Activated CD4-positive, alpha-beta memory T cell treated with anti-CD3 and anti-CD28 coated beads, Interleukin-2, amount 10 ng/mL, durations not matched to agents 7 days and 5 days (primary cell): ENCODE measurements around the gene ZFP62. TPM values are rescaled to one million over a fixed set of nuclear protein-coding genes. Genes with fewer than 3 reads are reported as not detected.
A peak's percentile ranks its signal among the peaks of the same experiment; 100 is the strongest.
"Not testable (repeated sequence)": the region's sequence is repeated elsewhere in the genome, so short reads cannot be mapped to it uniquely, and the experiment has no call there.

Experiments
- CTCF ChIA-PET: fragments of 350-600 bp; sonication (Branson Sonifier 250); formaldehyde crosslinking; loops from one replicate; lab custom pipeline; 2021; ENCODE audit warnings: antibody characterized with exemption, inconsistent platforms; lab: Charles Lee
- POLR2A ChIA-PET: fragments of 350-600 bp; sonication (Branson Sonifier 250); formaldehyde crosslinking; loops from one replicate; lab custom pipeline; 2021; ENCODE audit warnings: antibody characterized with exemption; lab: Charles Lee
- DNase-seq: peaks from one replicate; pipeline ENCODE4 v3.0.0-alpha.2; 2020
- H3K27ac Mint-ChIP-seq: one replicate; pipeline ENCODE4 v1.8.0; 2021; ENCODE audit warnings: mild to moderate bottlenecking, mixed read lengths
- H3K27me3 Mint-ChIP-seq: one replicate; pipeline ENCODE4 v1.8.0; 2021; ENCODE audit warnings: mixed read lengths
- H3K36me3 Mint-ChIP-seq: one replicate; pipeline ENCODE4 v1.8.0; 2021; ENCODE audit warnings: low read depth, mixed read lengths
- H3K4me1 Mint-ChIP-seq: one replicate; pipeline ENCODE4 v1.8.0; 2021; ENCODE audit warnings: mixed read lengths
- H3K4me3 Mint-ChIP-seq: one replicate; pipeline ENCODE4 v1.8.0; 2021; ENCODE audit warnings: mild to moderate bottlenecking, mixed read lengths
- H3K9me3 Mint-ChIP-seq: one replicate; pipeline ENCODE4 v1.8.0; 2021; ENCODE audit warnings: mixed read lengths
- total RNA-seq, 2 experiments: library from RNA; stranded (reverse); gene quantifications; one replicate each; pipeline ENCODE4 v1.2.3, GENCODE V29; 2021

Gene ZFP62
- total RNA-seq, 2 experiments from 2014 or later: 19.4 to 20.0 TPM

DNA sequence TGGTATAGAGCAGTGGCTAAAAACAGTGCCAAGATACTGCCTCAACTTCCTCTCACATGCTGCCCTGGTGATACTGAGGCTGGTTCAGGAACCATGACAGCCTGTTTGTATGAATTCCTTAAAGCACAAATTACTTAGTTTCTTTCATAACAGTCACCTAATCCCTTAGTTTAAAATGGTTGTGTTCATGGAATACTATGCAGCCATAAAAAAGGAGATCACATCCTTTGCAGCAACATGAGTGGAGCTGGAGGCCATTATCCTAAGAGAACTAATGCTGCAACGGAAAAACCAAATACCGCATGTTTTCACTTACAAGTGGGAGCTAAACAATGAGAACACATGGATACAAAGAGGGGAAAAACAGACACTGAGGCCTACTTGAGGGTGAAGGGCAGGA, 21.8 kb downstream of the ZFP62 start:
- Mint-ChIP-seq H3K36me3 (peaks cover 54% of the 10 kb centered on the region), H3K27ac (no peak overlapping the region), H3K4me3 (no peak overlapping the region), H3K27me3 (no peaks in the 10 kb centered on the region), H3K4me1 (peaks cover 4% of the 10 kb centered on the region), H3K9me3 (peaks cover 14% of the 10 kb centered on the region)
- no peak for DNase-seq
- ChIA-PET CTCF (interaction anchor here (1.6 kb wide), 1 partner anchor 8 kb away, joined by 5 read pairs; no protein-coding TSS in a partner anchor), POLR2A (interaction anchor here (0.9 to 2.6 kb wide), 3 partner anchors 8 to 29 kb away, joined by 3 to 15 read pairs (median 4); no protein-coding TSS in a partner anchor)

DNA sequence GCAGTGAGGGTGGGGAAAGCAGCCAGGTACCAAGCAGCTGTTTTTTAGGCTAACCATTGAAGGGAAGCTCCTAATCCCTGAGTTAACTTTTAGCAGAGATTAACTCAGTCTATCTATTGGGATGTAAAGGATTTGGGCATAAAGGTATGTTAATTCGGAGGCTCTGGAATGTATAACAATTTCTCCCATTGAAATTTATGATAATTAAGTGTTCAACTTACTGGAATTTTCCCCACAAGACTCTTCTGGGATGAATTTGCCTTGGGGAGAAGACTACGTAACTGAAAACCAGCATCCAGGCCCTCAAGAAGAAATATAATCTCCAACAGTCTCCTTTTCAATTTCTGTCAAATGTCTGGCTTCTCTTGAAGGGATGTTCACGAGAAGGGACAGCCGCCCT, 23.6 kb downstream of the ZFP62 start:
- Mint-ChIP-seq H3K27ac (no peak overlapping the region), H3K4me1 (peaks cover 18% of the 10 kb centered on the region), H3K9me3 (peaks cover 14% of the 10 kb centered on the region), H3K27me3 (no peaks in the 10 kb centered on the region), H3K4me3 (no peak overlapping the region), H3K36me3 (peaks cover 61% of the 10 kb centered on the region)
- CTCF ChIA-PET: no interaction called here
- DNase-seq: no peak
- POLR2A ChIA-PET: interaction anchor here (0.8 to 2.5 kb wide), 2 partner anchors 34 to 37 kb away, joined by 3 to 7 read pairs; no protein-coding TSS in a partner anchor

DNA sequence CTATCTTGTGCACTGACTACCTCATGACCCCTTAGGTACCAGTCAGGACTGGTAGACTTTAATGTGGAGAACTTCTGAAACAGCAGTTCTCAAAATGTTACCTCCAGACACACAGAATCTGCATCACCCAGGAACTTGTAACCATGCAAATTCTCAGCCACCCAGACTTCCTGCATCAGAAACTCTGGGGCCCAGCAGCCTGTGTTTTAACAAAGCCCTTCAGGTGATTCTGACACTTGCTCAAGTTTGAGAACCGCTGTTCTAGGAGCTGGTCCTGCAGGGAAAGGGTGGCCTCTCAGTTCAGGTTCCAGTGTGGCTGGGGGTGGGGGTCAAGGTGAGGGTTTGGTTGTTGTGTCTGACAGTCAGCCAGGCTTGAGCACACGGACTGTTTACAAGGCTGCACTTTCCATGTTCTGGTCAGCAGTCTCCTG, 28.4 kb downstream of the ZFP62 start:
- no peaks in the 10 kb centered on the region for H3K9me3 Mint-ChIP-seq
- H3K36me3 Mint-ChIP-seq: peaks cover 64% of the 10 kb centered on the region
- peak overlapping the region; percentile 96 for H3K4me3 Mint-ChIP-seq
- POLR2A ChIA-PET: interaction anchor here (0.7 to 6.5 kb wide), 8 partner anchors 15 to 428 kb away, joined by 3 to 404 read pairs (median 14); partner anchors contain the start of genes MGAT1, TRIM52 and ZFP62
- CTCF ChIA-PET: interaction anchor here (0.7 to 3.7 kb wide), 4 partner anchors 19 to 38 kb away, joined by 3 to 20 read pairs (median 11); partner anchors contain the start of gene ZFP62
- peaks cover 32% of the 10 kb centered on the region for H3K4me1 Mint-ChIP-seq
- H3K27me3 Mint-ChIP-seq: no peaks in the 10 kb centered on the region
- DNase-seq: peak; percentile 54
- H3K27ac Mint-ChIP-seq: peak overlapping the region; percentile 97

DNA sequence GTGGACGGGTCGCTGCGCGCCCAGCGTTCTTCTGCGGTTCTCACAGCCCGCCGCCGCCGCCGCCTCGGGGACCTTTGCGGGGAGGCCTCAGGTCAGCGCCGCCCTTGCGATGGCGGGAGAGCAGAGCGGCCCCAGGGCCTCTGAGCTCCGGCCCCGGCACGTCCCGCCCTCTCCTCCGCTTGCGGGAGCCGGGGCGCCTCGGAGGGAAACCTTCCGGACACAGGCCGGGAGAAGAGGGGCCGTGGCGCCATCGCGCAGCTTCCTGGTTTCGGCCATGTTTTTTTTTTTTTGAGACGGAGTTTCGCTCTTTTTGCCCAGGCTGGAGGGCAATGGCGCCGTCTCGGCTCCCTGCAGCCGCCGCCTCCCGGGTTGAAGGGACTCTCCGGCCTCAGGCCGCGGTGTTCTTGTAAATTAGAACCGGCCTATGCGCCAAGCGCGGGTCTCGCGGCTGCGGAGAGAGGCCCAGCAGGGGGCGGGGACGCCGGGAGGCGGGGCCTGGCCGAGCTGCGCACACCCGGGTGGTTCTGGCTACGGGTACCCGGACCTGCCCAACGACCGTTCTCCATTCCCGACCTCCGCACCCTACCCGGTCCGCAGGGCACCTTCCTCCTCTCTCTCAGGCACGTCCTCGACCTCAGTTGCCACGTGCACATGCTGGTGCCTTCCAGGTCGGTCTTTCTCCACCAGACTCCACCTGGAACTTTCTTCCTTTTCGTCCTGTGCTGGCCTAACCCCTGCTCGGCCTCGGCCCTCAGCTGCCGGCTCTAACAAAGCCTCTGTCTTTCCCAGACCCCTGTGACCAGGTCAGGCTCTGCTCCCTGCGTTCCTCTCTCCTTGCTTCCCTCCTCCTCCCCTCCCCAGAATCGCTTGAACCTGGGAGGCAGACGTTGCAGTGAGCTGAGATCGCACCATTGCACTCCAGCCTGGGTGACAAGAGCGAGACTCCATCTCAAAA, 29.7 kb downstream of the ZFP62 start:
- no peaks in the 10 kb centered on the region for H3K9me3 Mint-ChIP-seq
- H3K4me1 Mint-ChIP-seq: peaks cover 34% of the 10 kb centered on the region
- peak overlapping the region; percentile 97 for H3K27ac Mint-ChIP-seq
- peak; percentile 80 for DNase-seq
- POLR2A ChIA-PET: interaction anchor here (0.6 to 6.5 kb wide), 23 partner anchors 8 to 973 kb away, joined by 3 to 404 read pairs (median 6); partner anchors contain the start of genes CNOT6, MGAT1, MRNIP and TRIM41
- H3K4me3 Mint-ChIP-seq: peak overlapping the region; percentile 96
- CTCF ChIA-PET: interaction anchor here (0.8 to 3.7 kb wide), 16 partner anchors 9 to 353 kb away, joined by 3 to 31 read pairs (median 5); partner anchors contain the start of genes MGAT1 and ZFP62
- no peaks in the 10 kb centered on the region for H3K27me3 Mint-ChIP-seq
- H3K36me3 Mint-ChIP-seq: peaks cover 52% of the 10 kb centered on the region

DNA sequence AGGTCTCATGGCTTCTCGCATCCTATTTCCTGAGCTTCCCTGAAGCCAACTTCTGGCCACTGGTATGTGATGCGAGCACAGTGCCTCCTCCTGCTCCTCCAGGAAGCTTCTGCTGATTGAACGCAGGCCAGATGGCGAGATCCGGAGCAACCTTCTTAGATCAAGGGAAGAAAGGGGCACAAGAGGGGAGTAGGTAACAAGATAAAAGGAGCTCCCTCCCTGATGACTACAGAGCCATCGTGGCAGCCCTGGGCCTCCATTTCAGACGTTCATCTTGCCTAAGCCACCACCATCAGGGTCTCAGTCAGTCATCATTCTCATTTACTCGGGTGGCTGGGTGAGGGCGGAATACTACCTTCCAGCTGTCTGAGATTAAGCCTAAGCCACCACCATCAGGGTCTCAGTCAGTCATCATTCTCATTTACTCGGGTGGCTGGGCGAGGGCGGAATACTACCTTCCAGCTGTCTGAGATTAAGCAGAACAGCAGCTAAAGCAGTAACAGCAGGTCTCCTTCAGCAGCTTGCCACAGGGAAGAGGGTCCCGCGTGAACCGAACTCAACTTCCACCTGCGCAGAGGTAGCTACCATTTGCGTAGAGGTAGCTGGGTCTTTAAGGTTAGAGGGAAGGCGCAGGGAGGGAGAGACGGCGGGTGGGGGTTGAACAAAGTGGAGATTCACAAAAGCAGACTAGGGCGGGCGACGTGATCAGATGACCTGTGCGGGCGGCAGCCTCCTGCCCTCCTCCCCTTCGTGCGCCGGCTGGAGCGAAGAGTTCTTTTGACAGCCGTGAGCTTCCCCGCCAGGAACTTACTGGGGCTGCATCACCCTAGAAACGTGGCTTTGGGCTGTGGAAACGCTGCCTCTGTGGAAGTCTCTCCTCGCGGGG, 30.6 kb downstream of the ZFP62 start:
- no peaks in the 10 kb centered on the region for H3K9me3 Mint-ChIP-seq
- peaks cover 38% of the 10 kb centered on the region for H3K4me1 Mint-ChIP-seq
- H3K27me3 Mint-ChIP-seq: no peaks in the 10 kb centered on the region
- peak overlapping the region; percentile 96 for H3K4me3 Mint-ChIP-seq
- peak overlapping the region; percentile 97 for H3K27ac Mint-ChIP-seq
- POLR2A ChIA-PET: interaction anchor here (0.7 to 6.5 kb wide), 23 partner anchors 9 to 431 kb away, joined by 3 to 404 read pairs (median 4); partner anchors contain the start of genes MGAT1, TRIM41, TRIM52 and ZFP62
- peak; percentile 75 for DNase-seq
- CTCF ChIA-PET: interaction anchor here (0.8 to 3.7 kb wide), 16 partner anchors 9 to 354 kb away, joined by 3 to 31 read pairs (median 5); partner anchors contain the start of genes MGAT1 and ZFP62
- peaks cover 47% of the 10 kb centered on the region for H3K36me3 Mint-ChIP-seq

DNA sequence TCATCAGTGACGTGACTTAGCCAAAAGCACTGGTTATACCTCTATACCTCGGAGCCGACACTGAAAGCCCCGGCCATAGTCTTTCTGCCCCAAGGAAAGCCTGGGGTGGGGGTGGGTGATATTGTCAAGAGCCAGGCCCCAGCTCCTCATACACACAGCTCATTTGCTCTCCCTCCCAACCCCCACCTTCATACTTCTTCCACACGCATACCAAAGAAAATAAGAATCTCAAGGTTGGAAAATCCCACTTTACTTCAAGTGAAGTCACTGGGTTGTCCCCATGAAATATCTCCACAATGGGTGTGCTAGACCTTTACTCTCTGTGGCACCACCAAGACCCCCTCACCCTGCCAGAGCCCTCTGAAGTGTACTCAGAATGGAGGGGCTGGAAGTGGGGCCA, 31.4 kb downstream of the ZFP62 start:
- CTCF ChIA-PET: interaction anchor here (0.5 to 3.7 kb wide), 10 partner anchors 8 to 1139 kb away, joined by 3 to 31 read pairs (median 10); partner anchors contain the start of genes MGAT1 and ZFP62
- no peaks in the 10 kb centered on the region for H3K9me3 Mint-ChIP-seq
- H3K4me1 Mint-ChIP-seq: peaks cover 44% of the 10 kb centered on the region

DNA sequence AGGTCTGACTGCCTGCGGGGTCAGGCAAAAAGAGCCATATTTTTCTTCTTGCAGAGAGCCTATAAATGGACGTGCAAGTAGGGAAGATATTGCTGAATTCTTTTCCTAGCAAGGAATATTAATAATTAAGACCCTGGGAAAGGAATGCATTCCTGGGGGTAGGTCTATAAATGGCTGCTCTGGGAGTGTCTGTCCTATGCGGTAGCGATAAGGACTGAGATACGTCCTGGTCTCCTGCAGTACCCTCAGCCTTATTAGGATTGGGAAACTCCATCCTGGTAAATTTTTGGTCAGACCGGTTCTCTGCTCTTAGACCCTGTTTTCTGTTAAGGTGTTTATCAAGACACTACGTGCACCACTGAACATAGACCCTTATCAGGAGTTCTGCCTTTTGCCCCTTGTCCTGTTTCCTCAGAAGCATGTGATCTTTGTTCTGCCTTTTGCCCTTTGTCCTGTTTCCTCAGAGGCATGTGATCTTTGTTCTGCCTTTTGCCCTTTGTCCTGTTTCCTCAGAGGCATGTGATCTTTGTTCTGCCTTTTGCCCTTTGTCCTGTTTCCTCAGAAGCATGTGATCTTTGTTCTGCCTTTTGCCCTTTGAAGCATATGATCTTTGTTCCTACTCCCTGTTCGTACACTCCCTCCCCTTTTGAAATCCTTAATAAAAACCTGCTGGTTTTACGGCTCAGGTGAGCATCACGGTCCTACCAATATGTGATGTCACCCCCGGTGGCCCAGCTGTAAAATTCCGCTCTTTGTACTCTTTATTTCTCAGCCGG, 32.1 kb downstream of the ZFP62 start:
- Mint-ChIP-seq H3K4me1 (peaks cover 42% of the 10 kb centered on the region), H3K36me3 (peaks cover 33% of the 10 kb centered on the region), H3K4me3 (peak overlapping the region; percentile 16)
- not testable (repeated sequence) for H3K27me3 Mint-ChIP-seq, H3K27ac Mint-ChIP-seq, H3K9me3 Mint-ChIP-seq, DNase-seq
- ChIA-PET CTCF (interaction anchor here (0.5 to 2.9 kb wide), 3 partner anchors 21 to 1138 kb away, joined by 3 to 13 read pairs (median 4); no protein-coding TSS in a partner anchor), POLR2A (interaction anchor here (5.3 to 6.5 kb wide), 2 partner anchors 22 to 33 kb away, joined by 91 to 404 read pairs; partner anchors contain the start of genes MGAT1 and ZFP62)

More for the DNA sequence above, 31.4 kb downstream of the ZFP62 start:
- H3K27me3 Mint-ChIP-seq: no peaks in the 10 kb centered on the region
- no peak for DNase-seq
- H3K27ac Mint-ChIP-seq: peak overlapping the region; percentile 97
- peaks cover 41% of the 10 kb centered on the region for H3K36me3 Mint-ChIP-seq
- POLR2A ChIA-PET: interaction anchor here (0.7 to 6.5 kb wide), 11 partner anchors 8 to 432 kb away, joined by 3 to 404 read pairs (median 15); partner anchors contain the start of genes MGAT1, TRIM52 and ZFP62
- H3K4me3 Mint-ChIP-seq: peak overlapping the region; percentile 96

DNA sequence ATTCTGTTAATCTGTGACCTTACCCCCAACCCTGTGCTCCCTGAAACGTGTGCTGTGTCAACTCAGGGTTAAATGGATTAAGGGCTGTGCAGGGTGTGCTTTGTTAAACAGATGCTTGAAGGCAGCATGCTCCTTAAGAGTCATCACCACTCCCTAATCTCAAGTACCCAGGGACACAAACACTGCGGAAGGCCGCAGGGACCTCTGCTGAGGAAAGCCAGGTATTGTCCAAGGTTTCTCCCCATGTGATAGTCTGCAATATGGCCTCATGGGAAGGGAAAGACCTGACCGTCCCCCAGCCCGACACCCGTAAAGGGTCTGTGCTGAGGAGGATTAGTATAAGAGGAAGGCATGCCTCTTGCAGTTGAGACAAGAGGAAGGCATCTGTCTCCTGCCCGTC, 33.7 kb downstream of the ZFP62 start:
- not testable (repeated sequence) for DNase-seq, H3K27ac Mint-ChIP-seq, H3K9me3 Mint-ChIP-seq, H3K4me3 Mint-ChIP-seq, H3K27me3 Mint-ChIP-seq
- Mint-ChIP-seq H3K36me3 (peaks cover 29% of the 10 kb centered on the region), H3K4me1 (peaks cover 31% of the 10 kb centered on the region)
- ChIA-PET CTCF (interaction anchor here (0.9 to 1.3 kb wide), 2 partner anchors 15 to 43 kb away, joined by 4 read pairs; no protein-coding TSS in a partner anchor), POLR2A (interaction anchor here (3.5 kb wide), 1 partner anchor 17 kb away, joined by 16 read pairs; no protein-coding TSS in a partner anchor)

DNA sequence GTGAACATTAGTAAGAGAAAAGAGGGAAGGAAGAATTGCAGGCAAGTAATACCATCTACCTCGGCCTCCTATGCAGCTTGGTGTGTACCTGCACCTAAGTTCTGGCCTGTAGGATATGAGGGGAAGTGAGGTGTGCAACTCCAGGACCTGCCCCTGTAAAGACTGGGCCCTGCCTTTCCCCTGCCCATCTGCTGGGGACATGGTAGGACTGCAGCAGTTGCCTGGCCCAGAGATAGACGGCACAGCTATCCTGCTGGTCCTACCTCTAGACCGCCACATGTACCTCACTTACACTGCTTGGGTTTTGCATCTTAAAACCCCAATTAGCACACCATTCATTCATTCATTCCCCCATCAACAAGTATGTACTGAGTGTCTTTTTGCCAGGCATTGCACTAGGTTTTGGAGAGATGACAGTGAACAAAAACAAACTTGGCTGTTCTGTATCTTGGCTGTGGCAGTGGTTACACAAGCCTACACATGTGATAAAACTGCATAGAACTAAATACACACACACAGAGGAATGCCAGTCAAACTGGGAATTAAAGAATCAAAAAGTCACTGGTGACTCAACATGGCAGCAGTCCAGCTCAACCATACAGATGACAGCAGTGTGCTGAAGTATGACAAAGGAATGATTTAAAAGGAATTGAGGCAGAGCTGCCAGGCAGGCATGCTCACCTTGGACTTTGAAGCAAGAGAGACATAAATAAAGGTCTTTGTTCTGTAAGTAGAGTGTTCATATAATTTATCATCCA, 35.1 kb downstream of the ZFP62 start:
- DNase-seq: no peak
- Mint-ChIP-seq H3K27ac (no peak overlapping the region), H3K4me1 (peaks cover 31% of the 10 kb centered on the region), H3K9me3 (no peaks in the 10 kb centered on the region), H3K4me3 (no peak overlapping the region), H3K27me3 (no peaks in the 10 kb centered on the region), H3K36me3 (peaks cover 22% of the 10 kb centered on the region)
- POLR2A ChIA-PET: interaction anchor here (1.0 to 3.5 kb wide), 3 partner anchors 15 to 23 kb away, joined by 4 to 16 read pairs (median 16); partner anchors contain the start of gene MGAT1
- CTCF ChIA-PET: interaction anchor here (0.9 to 1.3 kb wide), 2 partner anchors 14 to 42 kb away, joined by 4 read pairs; no protein-coding TSS in a partner anchor
